NCI-H748 (cell line): ENCODE results near the gene CNTFR.

Source experiments
- DNase-seq: peaks from one replicate; lab custom pipeline; 2025; ENCODE audit not compliant: unreplicated experiment; lab: John Stamatoyannopoulos, UW

The CNTFR gene

DNA sequence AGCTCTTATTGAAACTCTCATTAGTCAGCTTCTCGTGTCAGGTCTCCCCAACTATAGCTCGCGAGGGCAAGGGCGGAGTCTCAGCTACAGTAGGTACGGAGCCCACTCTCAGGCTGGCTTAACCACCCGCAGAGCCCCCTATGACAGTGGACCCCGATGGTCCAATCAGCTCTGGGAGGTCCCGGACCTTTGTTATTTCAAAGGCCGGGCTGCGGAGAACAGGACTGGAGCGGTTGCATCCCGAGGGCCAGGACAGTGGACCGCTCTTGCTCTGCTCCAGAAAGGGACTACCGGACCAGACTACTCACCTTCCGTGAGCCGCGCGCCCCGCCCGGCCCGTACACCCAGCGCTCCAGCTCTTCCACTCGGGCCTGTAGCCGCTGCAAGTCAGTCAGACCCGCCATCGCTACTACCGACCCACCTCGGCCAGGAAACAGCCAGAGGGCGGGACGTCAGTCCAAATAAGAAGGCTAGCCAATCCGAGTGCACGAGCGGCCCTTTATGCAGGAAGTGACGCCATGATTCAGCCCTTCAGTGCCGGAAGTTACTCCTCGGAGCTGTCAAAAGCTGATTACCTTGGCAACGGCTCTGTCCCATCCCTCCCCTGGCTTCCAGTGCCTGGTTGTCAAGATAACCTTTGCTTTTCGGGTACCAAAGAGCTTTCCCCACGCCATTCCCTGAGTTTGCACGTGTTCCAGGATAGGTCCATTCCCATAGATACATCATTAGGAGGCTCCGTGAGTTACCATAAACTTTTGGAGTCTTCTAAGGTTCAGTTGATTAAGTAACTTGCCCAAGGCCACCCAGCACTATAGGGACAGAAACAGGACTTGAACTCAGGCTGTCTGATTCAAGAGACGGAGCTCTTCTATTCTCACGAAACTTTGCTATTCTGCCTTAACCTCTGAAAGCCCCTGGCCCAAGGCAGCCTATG is 30.8 kb upstream of the CNTFR start, which contains the start of gene DCTN3:
DCTN3 (minus strand) TSS at position 435 of the 934 bp plus-strand sequence; CDS start at position 404, 31 bp downstream.
- peak; percentile 97 for DNase-seq

DNA sequence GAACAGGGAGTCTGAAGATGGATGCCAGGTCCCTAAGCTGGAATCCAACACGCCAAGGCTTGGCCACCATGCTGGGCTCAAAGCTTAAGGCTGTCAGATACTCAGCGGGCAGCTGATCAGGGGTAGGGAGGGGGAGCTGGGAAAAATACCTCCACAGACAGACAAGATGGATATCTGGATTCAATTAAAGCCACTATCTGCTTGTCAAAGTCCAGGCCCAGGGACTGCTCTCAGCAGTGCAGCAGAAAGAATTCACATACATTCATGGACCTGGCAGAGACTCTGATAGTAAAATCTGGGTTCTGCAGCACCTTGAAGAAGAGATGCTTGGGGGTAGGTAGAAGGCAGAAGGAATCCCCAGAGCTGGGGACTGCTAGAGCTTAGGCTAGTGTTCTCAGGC is 25.6 kb upstream of the CNTFR start:
- DNase-seq: no peak

DNA sequence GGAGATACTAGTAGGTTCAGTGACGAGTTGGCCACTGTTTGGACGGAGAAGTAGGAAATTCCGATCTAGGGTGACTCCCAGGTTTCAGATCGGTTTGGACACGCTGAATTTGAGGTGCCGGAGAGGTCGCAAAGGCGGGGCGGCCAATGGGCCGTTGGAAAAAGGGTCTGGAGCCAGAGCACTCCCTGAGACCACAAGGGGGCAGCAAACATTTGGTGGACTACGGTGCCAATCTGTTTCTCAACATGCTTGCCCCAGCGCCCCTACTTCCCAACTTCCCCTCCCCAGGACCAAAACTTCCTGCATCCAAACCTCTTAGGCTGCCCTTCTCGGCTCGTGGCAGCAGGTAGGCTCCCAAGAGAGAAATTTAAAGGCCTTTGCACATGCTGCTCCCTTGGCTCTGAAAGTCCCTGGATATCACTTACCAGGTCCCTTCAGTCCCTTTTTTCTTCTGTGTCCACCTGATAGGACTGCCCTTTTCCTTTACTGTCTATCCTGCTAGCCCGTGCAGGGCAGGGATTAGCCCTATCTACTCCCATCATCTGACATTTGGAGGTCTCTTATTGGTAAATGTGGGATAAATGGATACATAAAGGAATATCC is 23.4 kb upstream of the CNTFR start:
- peak; percentile 83 for DNase-seq

DNA sequence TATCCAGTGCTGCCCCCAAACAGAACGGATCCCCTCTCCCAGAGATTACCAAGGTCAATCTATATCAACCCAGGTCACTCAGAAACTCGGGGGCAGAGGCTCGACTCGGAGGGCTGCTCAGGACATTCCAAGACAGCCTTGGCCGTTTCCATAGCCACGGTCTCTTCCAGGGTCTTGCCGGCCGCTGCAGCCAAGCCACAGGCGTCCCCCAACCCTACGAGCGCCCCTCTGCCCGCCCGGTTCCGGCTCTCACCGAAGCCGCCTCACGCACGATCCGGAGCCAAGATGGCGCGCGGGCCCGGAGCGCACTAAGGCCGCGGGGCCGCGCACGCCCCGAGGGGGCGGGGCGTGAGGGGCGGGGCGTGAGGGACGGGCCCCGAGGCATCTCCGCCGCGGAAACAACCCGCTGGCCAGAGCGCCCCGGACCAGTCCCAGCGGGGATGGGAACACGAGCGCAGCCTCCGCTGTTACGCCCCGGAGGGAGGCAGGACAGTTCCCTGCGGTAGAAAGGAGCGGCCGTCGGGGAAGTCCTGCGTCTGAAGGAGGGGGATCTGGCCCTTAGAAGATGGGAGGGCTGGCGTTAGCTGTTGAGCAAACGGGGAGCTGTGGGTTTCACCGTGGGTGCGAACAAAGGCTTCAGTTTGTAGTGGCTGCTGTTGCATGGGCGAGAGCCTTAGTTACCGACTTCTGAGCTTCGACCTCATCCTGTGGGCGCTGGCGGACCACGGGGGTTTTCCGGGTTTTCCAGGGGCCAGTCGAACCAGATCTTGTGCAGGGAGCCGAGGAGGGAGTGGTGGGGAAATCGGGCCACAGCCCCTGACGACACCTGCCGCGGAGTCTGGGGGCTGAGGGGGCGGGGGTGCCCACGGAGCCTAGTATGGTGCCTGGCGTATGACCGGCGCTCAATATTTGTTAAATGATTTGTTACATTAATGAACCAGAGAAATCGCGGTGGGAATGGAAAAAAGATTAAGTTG is 22.6 kb upstream of the CNTFR start, which contains the start of gene RPP25L:
RPP25L (minus strand) TSS at position 287 of the 977 bp plus-strand sequence. CDS start 801 bp downstream, outside the sequence.
- peak; percentile 89 for DNase-seq

DNA sequence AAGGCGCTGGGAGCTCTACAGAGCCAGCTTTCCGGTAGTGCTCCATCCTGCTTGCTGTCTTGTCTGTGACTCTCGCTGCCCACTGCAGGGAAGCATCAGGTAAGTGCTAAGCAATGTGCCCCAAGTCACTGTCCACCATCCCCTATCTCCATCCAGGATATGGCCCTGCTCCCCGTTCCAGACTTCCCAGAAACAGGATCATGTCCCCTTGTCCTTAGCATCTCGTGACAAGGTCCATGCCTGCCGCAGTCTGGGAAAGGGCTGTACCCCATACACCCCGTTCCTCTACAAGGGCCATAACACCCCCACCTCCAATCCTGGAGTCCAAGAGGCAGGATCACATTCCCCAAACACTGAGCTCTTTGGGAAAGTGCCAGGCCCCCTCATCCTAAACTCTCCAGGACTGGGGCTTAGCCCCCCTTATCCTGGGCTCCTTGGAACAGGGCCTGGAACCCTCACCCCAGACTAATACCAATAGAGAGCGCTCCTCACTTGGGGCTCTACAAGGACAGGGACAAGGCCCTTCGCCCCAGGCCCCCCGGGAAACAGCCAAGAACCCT is 21.8 kb upstream of the CNTFR start:
- DNase-seq: peak; percentile 40

DNA sequence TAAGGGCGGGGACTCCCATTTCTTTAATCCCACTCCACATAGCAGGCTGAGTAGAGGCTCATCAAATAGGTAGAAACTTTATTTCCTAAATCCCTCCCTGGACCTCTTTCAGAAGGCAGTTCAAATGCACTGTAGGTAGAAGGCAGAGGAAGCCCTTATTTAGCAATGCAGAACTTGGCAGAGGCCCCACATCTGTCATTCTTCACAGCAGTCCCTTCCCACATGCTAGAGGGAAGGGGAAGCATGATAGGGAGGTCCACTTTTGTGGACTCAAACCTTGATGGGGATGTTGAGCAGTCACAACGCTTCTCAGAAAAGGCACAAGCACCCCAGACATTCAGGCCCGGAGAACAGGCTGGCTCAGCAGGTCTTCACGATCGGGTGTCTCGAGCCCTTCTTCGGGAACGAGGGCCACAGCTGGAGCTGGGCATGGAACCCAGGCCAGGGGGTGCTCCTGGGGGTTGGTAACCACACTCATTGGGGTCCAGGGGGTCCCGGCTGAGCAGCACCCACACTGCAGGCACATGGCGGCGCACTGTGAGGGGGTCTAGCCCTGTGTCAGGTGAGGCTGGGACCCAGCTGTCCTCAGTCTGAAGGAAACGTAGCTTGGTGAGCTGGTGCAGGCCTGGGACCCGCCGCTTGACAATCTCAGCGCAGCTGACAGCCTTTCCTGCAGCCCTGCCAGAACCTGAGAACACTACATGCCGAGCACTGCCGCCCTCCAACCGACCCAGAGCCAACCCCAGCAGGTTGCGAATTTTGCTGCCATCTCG is 21.1 kb upstream of the CNTFR start:
- DNase-seq: no peak

DNA sequence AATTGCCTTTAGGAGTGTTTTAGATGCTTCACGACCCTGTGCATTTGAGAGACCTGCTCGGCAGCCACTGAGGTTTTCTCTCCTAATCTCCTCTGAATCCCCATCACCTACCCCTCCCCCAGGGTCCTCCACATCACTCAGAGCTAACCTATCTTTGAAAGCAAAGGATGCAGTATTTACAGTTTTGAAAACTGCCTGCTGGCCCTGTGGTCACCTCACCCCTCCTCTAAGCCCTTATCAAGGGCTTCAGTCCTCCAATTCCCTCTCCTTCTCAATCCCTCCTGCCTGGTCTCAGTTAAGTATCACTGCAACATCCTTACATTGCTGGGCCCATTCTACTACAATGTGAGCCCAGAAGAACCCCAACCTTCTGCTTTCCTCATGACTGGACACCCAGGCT is 17.8 kb upstream of the CNTFR start:
- DNase-seq: no peak

DNA sequence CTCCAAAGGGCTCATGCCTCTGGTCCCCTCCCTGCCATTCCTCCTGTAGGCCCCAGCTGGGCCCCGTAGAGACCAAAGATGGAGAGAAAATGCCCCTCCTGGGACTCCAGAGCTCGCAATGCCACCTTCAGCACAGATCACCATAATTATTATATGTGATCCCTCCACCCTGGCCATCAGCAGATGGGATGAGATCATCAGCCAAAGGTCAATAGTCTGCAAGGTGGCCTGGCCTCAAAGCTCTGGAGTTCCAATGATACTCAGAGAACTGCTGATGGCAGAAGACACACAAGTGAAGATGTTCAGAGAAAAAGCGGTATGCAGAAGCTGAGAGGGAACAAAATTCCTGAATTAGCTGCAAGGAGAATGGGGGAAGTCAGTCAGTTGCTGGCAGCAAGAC is 17.4 kb upstream of the CNTFR start:
- DNase-seq: no peak

DNA sequence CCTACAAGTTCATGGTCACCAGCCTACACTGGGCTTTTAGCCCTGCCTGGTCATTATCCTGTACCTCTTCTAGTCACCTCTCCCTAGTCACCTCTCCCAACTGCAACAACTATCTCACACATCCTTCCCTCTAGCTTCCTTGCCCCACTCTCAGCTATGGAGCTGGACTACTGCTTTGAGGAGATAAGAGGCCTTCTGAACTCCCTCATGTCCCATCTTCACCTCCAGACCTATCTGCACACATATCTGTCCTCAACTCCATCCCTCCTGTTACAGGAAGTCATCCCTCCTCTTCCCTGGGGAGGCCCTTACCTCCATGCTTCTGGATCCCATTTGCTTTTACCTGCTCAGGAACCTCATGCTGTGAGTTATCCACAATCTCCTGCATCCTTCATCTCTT is 16.7 kb upstream of the CNTFR start:
- DNase-seq: no peak

DNA sequence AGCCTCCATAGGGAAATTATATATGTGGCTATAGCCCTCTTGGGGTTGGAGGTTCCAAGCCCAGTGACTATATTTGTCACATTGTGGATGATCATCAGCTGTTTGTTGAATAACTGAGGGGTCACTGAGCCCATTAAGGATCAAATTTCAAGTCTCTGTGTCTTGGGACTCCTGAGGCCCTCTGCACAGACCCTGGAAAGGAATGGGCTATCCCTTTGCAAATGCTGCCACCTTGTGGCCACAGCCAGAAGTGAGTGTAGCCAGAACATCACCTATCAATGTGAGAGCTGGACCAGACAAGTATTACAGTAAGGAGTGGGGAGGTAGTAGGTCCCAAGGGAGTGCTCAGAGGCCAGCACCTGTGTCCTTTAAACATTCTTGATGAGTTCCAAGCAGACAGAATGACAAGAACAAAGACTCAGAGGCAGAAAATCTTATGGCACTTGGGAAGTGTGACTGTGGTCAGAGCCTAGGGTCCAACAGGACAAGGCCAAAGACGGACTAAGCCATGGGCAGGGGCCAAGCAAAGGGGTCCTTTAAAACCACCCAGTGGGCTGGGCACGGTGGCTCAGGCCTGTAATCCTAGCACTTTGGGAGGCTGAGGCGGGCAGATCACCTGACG is 14.2 kb upstream of the CNTFR start:
- DNase-seq: peak; percentile 75

DNA sequence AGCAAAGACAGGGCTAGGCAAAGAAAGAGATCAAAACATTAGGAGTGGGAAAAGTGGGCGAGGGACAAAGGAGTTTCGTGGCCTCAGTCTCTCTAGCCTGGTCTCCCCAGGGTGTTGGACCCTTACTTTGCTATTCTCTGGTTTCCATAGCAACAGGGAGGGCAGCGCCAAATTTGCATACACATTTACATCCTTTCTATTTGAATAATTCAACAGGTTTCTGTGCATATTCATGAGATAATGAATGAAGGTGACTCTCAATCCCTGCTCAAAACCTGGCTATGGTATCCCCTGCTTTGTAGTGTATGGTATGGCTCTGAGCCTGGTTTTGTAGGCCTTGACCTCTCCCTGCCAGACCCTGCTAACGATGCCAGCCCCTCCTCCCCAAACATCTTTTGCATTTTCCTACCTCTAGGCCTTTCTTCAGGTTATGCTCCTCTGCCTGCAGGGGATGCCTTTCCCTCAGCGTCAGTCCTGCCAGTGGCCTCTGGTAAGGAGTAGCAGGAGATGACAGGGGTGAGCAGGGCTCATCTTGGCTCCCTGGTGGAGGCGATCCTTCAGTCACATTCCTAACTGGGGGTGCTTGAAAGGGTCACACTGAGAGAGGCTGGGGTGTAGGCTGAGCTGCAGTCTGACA is 12.5 kb upstream of the CNTFR start:
- no peak for DNase-seq

DNA sequence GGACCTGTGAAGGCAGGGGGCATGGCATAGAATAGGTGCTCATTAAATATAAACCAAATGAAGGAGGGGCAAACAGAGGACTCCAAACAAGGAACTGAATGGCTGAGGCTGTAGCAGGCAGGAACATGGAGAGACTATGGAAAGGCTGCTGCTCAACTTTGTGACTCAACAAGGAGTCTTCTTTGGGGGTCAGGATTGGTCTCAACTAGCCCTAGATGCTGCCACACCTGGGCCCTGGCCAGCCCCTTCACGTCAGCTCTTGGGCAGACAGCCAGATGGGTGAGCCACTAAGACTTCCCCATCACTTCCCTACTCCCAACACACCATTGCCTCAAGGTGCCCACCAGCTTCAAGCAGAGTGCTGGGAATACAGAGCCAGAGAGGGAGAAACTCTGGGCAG is 11.4 kb upstream of the CNTFR start:
- no peak for DNase-seq

DNA sequence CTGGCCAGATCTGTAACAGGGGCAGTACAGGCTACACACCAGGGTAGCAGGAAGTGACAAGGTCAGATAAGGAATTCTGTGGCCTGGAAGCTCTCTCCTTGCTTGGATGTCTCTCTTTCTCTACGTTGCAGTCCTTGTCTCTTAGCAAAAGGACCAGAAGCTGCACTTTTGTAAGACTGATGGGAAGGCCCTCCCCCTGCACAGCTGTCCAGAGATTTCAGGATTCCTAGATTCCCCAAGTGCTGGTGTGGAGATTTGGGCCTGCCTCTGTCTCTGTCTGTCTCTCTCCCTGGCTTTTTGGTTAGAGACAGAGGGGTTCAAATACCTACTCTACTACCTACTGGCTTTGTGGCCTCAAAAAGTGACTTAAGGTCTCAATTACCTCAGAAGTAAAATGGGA is 10.0 kb upstream of the CNTFR start:
- no peak for DNase-seq

DNA sequence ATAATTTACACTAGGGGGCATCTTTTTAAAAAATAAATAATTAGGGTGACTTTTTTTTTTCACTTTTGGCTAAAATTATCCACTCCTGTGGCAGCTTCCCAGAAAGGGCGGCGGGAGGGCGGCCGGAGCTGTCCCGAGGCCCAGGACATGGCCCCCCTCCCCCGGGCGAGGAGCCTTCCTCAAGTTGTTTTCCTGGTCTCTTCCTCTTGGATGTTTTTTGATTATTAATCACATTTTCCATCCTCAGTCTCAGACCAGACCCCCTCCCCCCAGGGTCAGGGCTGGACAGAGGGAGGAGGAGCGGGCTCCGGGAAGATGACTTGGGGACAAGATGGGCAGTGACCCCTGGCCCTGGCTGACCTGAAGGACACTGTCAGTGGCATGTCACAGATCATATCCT is 4.7 kb upstream of the CNTFR start:
- no peak for DNase-seq

DNA sequence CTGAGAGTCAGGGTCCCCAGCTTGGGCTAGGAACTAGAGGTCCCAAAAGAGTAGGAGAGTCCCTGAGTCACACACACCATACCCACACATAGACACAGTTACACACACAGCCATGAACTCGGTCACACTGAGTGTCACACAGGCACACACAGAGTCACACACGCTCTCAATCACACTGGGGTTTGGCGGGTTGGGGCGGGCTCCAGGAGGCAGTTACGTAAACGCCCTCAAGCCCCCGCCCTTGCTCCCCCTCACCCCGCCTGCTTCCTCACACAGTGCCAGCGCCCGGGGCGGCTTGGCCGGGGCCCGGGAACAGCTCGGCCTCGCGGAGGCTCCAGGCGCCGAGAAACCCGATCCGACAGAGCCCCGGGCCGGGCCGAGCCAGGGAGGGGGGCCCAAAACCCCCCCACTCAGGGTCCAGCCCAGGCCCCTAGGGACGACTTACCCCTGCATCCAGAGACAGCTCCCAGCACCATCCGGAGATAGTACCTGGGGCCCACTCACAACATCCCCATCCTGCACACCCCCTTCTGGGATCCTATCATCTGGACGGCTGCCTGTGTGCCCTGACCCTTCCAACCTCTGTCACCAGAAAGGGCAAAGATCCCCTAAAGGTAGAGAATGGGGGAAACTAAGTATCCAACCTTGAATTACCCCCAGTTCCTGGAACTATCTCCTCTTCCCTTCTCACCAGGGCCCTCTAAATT is 3.5 kb upstream of the CNTFR start:
- peak; percentile 25 for DNase-seq

DNA sequence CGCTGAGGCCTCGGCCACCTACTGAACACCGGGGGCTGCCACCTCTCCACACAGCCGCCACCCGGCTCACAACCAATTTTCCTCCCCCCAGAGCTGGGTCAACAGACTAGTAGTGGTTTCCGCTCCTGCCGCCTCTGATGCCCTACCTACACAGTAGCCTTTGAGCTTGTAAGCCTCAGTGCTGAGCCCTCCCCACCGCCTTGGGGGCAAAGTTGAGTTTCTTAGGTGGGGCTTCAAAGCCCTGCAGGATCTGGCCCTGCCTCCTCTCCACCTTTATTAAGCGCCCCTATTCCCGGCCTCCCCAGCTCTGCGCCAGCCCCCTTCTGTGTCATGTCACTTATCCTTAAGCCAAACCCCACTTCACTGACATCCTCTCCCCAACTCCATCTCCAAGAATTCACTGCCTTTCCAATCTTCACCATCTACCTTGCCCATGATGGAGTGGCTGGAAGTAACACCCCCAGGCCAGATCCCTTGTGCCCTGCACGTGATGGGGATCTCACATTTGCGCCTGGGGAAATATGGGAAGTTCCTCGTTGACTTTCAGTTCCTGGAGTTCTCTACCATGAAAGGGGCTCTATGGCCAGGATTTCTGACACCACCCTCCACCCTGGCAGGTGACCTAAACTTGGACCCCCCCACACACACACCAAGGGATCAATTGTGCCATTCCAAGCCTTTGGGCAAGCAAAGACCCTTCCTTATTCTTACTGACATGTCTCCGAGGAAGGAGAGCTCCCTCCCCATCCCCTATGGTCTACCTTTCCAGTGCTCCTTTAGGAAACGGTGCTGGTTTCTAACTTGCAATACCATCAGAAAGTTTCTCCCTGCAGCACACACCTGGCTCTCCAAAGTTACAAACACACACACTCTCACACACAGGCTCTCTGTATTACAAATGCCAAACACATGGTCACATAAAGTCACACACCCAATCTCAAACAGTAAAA is 2.7 kb upstream of the CNTFR start:
- no peak for DNase-seq

DNA sequence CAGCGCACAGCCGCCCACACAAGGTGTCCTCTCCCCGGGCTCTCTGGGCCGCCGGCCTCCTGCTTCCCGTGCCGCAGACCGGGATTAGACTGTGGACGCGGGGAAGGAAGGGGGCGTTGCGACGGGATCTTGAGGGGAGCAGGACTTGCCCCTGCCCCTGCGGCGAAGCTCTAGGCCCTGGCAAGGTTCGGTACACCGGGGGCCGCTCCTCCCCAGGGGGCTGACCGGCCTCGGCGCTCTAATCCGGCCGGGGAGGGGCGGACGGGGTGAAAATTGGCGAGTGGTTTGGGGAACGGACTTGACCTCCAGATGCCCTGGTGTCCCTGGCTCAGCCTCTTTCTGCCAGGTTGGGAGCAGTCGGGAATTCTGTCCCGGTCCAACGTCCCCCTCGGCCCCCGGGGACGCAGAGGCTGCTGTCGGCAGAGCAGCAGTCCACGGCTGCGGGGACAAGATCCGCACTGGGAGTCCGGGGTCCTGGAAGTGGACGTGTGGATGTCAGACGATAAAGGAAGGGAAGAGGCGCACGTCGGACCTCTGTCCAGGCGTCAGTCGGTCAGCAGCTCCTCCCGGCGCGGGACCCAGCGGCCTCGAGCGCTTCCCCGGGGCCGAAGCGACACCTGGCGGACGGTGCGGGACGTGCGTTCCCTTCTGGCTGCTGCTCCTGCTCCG is 1.9 kb upstream of the CNTFR start:
- peak; percentile 77 for DNase-seq
